Esophagus muscularis mucosa (tissue), 4 donors: ENCODE data around the gene GPR171. TPM values are rescaled to one million over a fixed set of nuclear protein-coding genes. Genes with fewer than 3 reads are reported as not detected.

ENCODE experiments used
- DNase-seq: peaks from one replicate; pipeline ENCODE4 v3.0.0-alpha.2; 2017; ENCODE audit errors: extremely low spot score
- H3K27ac ChIP-seq, 4 donors: fragments of 200-600 bp; sonication (generic); replicated peaks in 1 of 4; 1 replicate in 3 of 4; 2 replicates in 1 of 4; pipeline ENCODE4 v1.5.1; 2016 to 2019; ENCODE audit warnings: mild to moderate bottlenecking in 1 of 4
- H3K27me3 ChIP-seq, 4 donors: fragments of 200-600 bp; sonication (generic); one replicate each; pipeline versions ENCODE4 v1.5.1 to v1.6.0; 2016 to 2019
- H3K36me3 ChIP-seq, 4 donors: fragments of 200-600 bp; sonication (generic); one replicate each; pipeline ENCODE4 v1.5.1; 2016 to 2019
- H3K4me1 ChIP-seq, 4 donors: fragments of 200-600 bp; sonication (generic); one replicate each; pipeline ENCODE4 v1.5.1; 2016 to 2019
- H3K4me3 ChIP-seq, 4 donors: fragments of 200-600 bp; sonication (generic); 1 replicate in 2 of 4; 2 replicates in 2 of 4; pipeline ENCODE4 v1.5.1; 2016 to 2019; ENCODE audit warnings: mild to moderate bottlenecking in 4 of 4, moderate library complexity in 1 of 4
- H3K9me3 ChIP-seq, 4 donors: fragments of 200-600 bp; sonication (generic); 1 replicate in 3 of 4; 2 replicates in 1 of 4; pipeline ENCODE4 v1.5.1; 2016 to 2019
- CTCF ChIP-seq, 3 experiments: fragments of 200-600 bp in 2 of 3; fragments of 450-650 bp in 1 of 3; sonication (generic) in 2 of 3; IDR thresholded peaks; one replicate each; pipeline ENCODE4 v1.5.1; 2017 to 2019; ENCODE audit warnings: antibody characterized with exemption in 3 of 3, mild to moderate bottlenecking in 2 of 3, moderate library complexity in 1 of 3
- EP300 ChIP-seq: sonication (generic); formaldehyde crosslinking; IDR thresholded peaks from one replicate; pipeline ENCODE4 v1.6.1; 2017; ENCODE audit warnings: antibody characterized with exemption
- POLR2A ChIP-seq: fragments of 450-650 bp; IDR thresholded peaks from one replicate; pipeline ENCODE4 v1.6.1; 2017; ENCODE audit warnings: antibody characterized with exemption, moderate library complexity, mild to moderate bottlenecking, low read depth
- POLR2AphosphoS5 ChIP-seq, 2 donors: sonication (generic); formaldehyde crosslinking; IDR thresholded peaks; one replicate each; pipeline ENCODE4 v1.6.1; 2017; ENCODE audit warnings: antibody characterized with exemption in 2 of 2
- WGBS: methylation state at CpG from one replicate; pipeline ENCODE4 v1.1.5; 2018; 5-methylcytosine and 5-hydroxymethylcytosine counted together
- intact Hi-C: fragments of 100-400 bp; cut with DNase I; formaldehyde crosslinking; loops from one replicate; pipeline ENCODE4 v1.15.1; 2023
- total RNA-seq, 4 donors: library from RNA; depleted of rRNA; stranded (reverse); fragments of >200 nt; gene quantifications; one replicate each; pipeline versions ENCODE4 v1.1.0 to v1.2.1, GENCODE V29; 2016

Gene GPR171
- total RNA-seq, 4 donors from 2014 or later: 0.46 to 3.7 (median 1.3) TPM

GRCh38 chr3:151197981-151198767 lies 4.8 kb downstream of the GPR171 start:
- no peak for DNase-seq
- no peak overlapping the region for H3K4me3 ChIP-seq
- 87% methylated on average over 6 of the region's 6 CpGs for WGBS
- H3K9me3 ChIP-seq: no peaks in the 10 kb centered on the region
- H3K27me3 ChIP-seq: no peaks in the 10 kb centered on the region
- H3K4me1 ChIP-seq: no peaks in the 10 kb centered on the region
- no peaks in the 10 kb centered on the region for H3K36me3 ChIP-seq
- TF ChIP-seq CTCF (IDR thresholded peaks at IDR 0.05) (no peak), POLR2AphosphoS5 (IDR thresholded peaks at IDR 0.05) (no peak), EP300 (no peak), POLR2A (no peak)
- intact Hi-C loops: no loop called here
- H3K27ac ChIP-seq: no peak overlapping the region

- no peaks in the 10 kb centered on the region for H3K27me3 ChIP-seq
- TF ChIP-seq EP300 (no peak), POLR2A (no peak), CTCF (IDR thresholded peaks at IDR 0.05) (no peak), POLR2AphosphoS5 (IDR thresholded peaks at IDR 0.05) (no peak)
- no peaks in the 10 kb centered on the region for H3K9me3 ChIP-seq
- H3K27ac ChIP-seq: no peak overlapping the region
- H3K4me3 ChIP-seq: no peak overlapping the region
- no peaks in the 10 kb centered on the region for H3K4me1 ChIP-seq
- WGBS: 96% methylated on average over 8 of the region's 8 CpGs
- intact Hi-C loops: no loop called here
- H3K36me3 ChIP-seq: no peaks in the 10 kb centered on the region
- no peak for DNase-seq
Observed at GRCh38 chr3:151197228-151197627, 5.8 kb downstream of the GPR171 start.

GRCh38 chr3:151196434-151196833 lies 6.6 kb downstream of the GPR171 start:
- DNase-seq: no peak
- no peaks in the 10 kb centered on the region for H3K36me3 ChIP-seq
- intact Hi-C loops: no loop called here
- no peaks in the 10 kb centered on the region for H3K4me1 ChIP-seq
- H3K27me3 ChIP-seq: no peaks in the 10 kb centered on the region
- no peak for TF ChIP-seq POLR2AphosphoS5 (IDR thresholded peaks at IDR 0.05)
- no peak for TF ChIP-seq POLR2A
- TF ChIP-seq EP300: no peak
- no peak for TF ChIP-seq CTCF (IDR thresholded peaks at IDR 0.05)
- H3K4me3 ChIP-seq: no peak overlapping the region
- H3K27ac ChIP-seq: no peak overlapping the region
- H3K9me3 ChIP-seq: no peaks in the 10 kb centered on the region

- intact Hi-C loops: no loop called here
- no peaks in the 10 kb centered on the region for H3K36me3 ChIP-seq
- no peak for TF ChIP-seq CTCF (IDR thresholded peaks at IDR 0.05)
- TF ChIP-seq POLR2A: no peak
- TF ChIP-seq POLR2AphosphoS5 (IDR thresholded peaks at IDR 0.05): no peak
- TF ChIP-seq EP300: no peak
- H3K9me3 ChIP-seq: no peaks in the 10 kb centered on the region
- DNase-seq: no peak
- WGBS: 78% methylated on average over 1 of the region's 1 CpG
- no peak overlapping the region for H3K4me3 ChIP-seq
- H3K4me1 ChIP-seq: no peaks in the 10 kb centered on the region
- no peak overlapping the region for H3K27ac ChIP-seq
- H3K27me3 ChIP-seq: no peaks in the 10 kb centered on the region
Observed at GRCh38 chr3:151195826-151196225, 7.2 kb downstream of the GPR171 start.

GRCh38 chr3:151192545-151192944 lies 10.5 kb downstream of the GPR171 start:
- intact Hi-C loops: no loop called here
- Histone ChIP-seq H3K4me1 (no peaks in the 10 kb centered on the region), H3K9me3 (no peaks in the 10 kb centered on the region), H3K4me3 (no peak overlapping the region), H3K27ac (no peak overlapping the region), H3K27me3 (no peaks in the 10 kb centered on the region), H3K36me3 (no peaks in the 10 kb centered on the region)
- WGBS: 92% methylated on average over 6 of the region's 6 CpGs
- TF ChIP-seq POLR2AphosphoS5 (IDR thresholded peaks at IDR 0.05) (no peak), POLR2A (no peak), CTCF (IDR thresholded peaks at IDR 0.05) (no peak), EP300 (no peak)
- DNase-seq: no peak
